Body of pancreas (tissue), 4 donors: ENCODE measurements around the gene TCN1. TPM values are rescaled to one million over a fixed set of nuclear protein-coding genes. Genes with fewer than 3 reads are reported as not detected.
"Not testable (repeated sequence)": the region's sequence is repeated elsewhere in the genome, so short reads cannot be mapped to it uniquely, and the experiment has no call there.

ENCODE experiments used
- ATAC-seq: fragments of 150-250 bp; one replicate; pipeline ENCODE4 v1.9.1; 2016
- DNase-seq, 4 donors: peaks; one replicate each; pipeline ENCODE4 v3.0.0-alpha.2; 2019
- H3K27ac ChIP-seq, 4 donors: fragments of 200-600 bp; sonication (generic); 1 replicate in 3 of 4; 2 replicates in 1 of 4; pipeline versions ENCODE4 v1.5.1 to v1.6.1; 2016 to 2019; ENCODE audit warnings: mild to moderate bottlenecking in 1 of 4, mixed read lengths in 1 of 4, moderate library complexity in 1 of 4
- H3K27me3 ChIP-seq, 2 donors: fragments of 200-600 bp; sonication (generic); one replicate each; pipeline ENCODE4 v1.6.0; 2016; ENCODE audit warnings: mild to moderate bottlenecking in 1 of 2
- H3K36me3 ChIP-seq, 2 donors: fragments of 200-600 bp; sonication (generic); replicated peaks in 1 of 2; 2 replicates each; pipeline ENCODE4 v1.5.1; 2016; ENCODE audit warnings: low read depth in 2 of 2; ENCODE audit not compliant: insufficient read depth in 1 of 2
- H3K4me1 ChIP-seq: fragments of 200-600 bp; sonication (generic); one replicate; pipeline ENCODE4 v1.6.0; 2016
- H3K4me3 ChIP-seq, 2 donors: fragments of 200-600 bp; sonication (generic); 1 replicate in 1 of 2; 2 replicates in 1 of 2; pipeline ENCODE4 v1.5.1; 2016 to 2019
- H3K9me3 ChIP-seq, 3 donors: fragments of 200-600 bp; sonication (generic); 1 replicate in 2 of 3; 2 replicates in 1 of 3; pipeline ENCODE4 v1.5.1; 2016
- POLR2A ChIP-seq, 3 donors: fragments of 450-650 bp; IDR thresholded peaks; one replicate each; pipeline ENCODE4 v1.6.1; 2016; ENCODE audit warnings: antibody characterized with exemption in 3 of 3, mild to moderate bottlenecking in 2 of 3
- WGBS, 2 donors: methylation state at CpG; one replicate each; pipeline ENCODE4 v1.1.5; 2017; 5-methylcytosine and 5-hydroxymethylcytosine counted together
- intact Hi-C: fragments of 100-400 bp; cut with DNase I; formaldehyde crosslinking; loops from one replicate; pipeline ENCODE4 v1.15.1; 2023
- total RNA-seq, 2 donors: library from RNA; depleted of rRNA; stranded (reverse); fragments of >200 nt; gene quantifications; one replicate each; pipeline ENCODE4 v1.1.0, GENCODE V29; 2016
- TF ChIP-seq, protein P1 (sequence below), 7 experiments: fragments of 450-650 bp in 4 of 7; fragments of 200-600 bp in 3 of 7; sonication (generic) in 3 of 7; IDR thresholded peaks; one replicate each; pipeline ENCODE4 v1.5.1; 2016 to 2019; ENCODE audit warnings: antibody characterized with exemption in 7 of 7

Gene TCN1
- 1 to 10 TPM in 1 of 2 donors, not detected in 1; 1.3 TPM for total RNA-seq

- Histone ChIP-seq H3K27ac (peak within 1 kb of the TSS in 3 of 4 donors; percentile 9 to 58 (median 46)), H3K27me3 (no peaks in the 10 kb centered on the region), H3K36me3 (no peaks in the 10 kb centered on the region), H3K4me3 (no peak within 1 kb of the TSS), H3K4me1 (no peaks in the 10 kb centered on the region), H3K9me3 (no peaks in the 10 kb centered on the region)
- WGBS, 2 donors, result 35 to 49% methylated on average over 3 of the region's 3 CpGs
- ATAC-seq, result peak; percentile 33
- no peak for TF ChIP-seq POLR2A (IDR thresholded peaks at IDR 0.05)
- TF ChIP-seq, protein P1, sequence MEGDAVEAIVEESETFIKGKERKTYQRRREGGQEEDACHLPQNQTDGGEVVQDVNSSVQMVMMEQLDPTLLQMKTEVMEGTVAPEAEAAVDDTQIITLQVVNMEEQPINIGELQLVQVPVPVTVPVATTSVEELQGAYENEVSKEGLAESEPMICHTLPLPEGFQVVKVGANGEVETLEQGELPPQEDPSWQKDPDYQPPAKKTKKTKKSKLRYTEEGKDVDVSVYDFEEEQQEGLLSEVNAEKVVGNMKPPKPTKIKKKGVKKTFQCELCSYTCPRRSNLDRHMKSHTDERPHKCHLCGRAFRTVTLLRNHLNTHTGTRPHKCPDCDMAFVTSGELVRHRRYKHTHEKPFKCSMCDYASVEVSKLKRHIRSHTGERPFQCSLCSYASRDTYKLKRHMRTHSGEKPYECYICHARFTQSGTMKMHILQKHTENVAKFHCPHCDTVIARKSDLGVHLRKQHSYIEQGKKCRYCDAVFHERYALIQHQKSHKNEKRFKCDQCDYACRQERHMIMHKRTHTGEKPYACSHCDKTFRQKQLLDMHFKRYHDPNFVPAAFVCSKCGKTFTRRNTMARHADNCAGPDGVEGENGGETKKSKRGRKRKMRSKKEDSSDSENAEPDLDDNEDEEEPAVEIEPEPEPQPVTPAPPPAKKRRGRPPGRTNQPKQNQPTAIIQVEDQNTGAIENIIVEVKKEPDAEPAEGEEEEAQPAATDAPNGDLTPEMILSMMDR (IDR thresholded peaks at IDR 0.05), result no peak
- peak in 1 of 4 donors; percentile 37 for DNase-seq
- intact Hi-C loops, result no loop called here
Observed at GRCh38 chr11:59866397-59866796, at the start of gene TCN1. TSS of gene TCN1 (minus strand) at chr11:59866487. CDS start at chr11:59866470, 17 bp downstream.

DNA sequence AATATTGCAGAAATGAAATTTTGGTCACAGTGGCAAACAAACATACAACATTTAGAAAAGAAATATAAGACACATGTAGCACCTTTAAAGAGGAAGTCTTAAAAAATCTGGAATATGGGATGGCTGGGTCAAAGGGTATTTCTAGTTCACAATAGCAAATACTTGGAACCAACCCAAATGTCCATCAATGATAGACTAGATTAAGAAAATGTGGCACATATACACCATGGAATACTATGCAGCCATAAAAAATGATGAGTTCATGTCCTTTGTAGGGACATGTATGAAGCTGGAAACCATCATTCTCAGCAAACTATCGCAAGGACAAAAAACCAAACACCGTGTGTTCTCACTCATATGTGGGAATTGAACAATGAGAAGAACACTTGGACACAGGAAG, 37.3 kb upstream of the TCN1 start:
- H3K4me1 ChIP-seq, H3K4me3 ChIP-seq, H3K36me3 ChIP-seq, intact Hi-C loops, ATAC-seq, H3K27me3 ChIP-seq, H3K27ac ChIP-seq, H3K9me3 ChIP-seq, DNase-seq: not testable (repeated sequence)
- WGBS, 2 donors, result 89 to 92% methylated on average over 2 of the region's 2 CpGs

- TF ChIP-seq, protein P1 (IDR thresholded peaks at IDR 0.05), result no peak
- TF ChIP-seq POLR2A (IDR thresholded peaks at IDR 0.05), result no peak
- Histone ChIP-seq H3K4me1 (no peaks in the 10 kb centered on the region), H3K27me3 (no peaks in the 10 kb centered on the region), H3K4me3 (no peak overlapping the region), H3K27ac (peak overlapping the region in 1 of 4 donors; percentile 3), H3K36me3 (no peaks in the 10 kb centered on the region), H3K9me3 (no peaks in the 10 kb centered on the region)
- no peak for DNase-seq
- ATAC-seq, result no peak
- intact Hi-C loops, result no loop called here
- WGBS, 2 donors, result 52 to 56% methylated on average over 1 of the region's 1 CpG
Observed at GRCh38 chr11:59901306-59901705, 35.0 kb upstream of the TCN1 start.

DNA sequence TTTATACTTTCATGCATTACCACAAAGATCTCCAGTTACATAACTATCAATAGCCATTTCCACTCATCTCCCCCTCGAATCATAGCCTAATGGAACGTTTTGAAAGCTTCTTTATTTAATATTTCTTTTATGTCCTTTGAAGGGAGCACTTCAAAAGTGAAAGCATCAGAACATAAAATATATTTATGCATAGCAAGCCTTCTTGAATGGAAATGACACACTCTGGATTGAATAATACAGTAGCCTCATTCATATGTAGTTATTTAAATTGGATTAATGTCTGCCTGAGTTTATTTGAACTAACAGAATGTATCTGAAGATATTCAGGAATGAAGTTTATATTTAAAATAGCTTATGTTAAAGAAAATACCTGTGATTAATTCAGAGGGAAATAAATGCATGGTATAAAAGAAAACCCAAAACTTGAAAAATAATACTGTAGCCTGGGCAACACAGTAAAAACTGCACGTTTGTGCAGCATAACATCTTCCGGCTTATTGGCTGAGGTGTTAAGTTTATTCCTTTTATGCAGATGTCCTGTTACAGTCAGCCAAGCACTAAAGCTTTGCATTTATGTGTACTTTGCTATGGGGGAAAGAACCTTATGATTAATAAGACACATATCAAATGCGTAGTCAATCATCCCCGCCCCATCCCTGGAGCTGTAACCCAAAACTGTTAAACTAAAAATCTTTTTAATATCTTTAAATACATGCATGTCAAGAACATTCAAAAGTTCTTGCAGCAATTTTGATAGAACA, 34.3 kb upstream of the TCN1 start:
- WGBS, 2 donors, result 72 to 77% methylated on average over 6 of the region's 6 CpGs
- DNase-seq, result no peak
- ATAC-seq, result no peak
- TF ChIP-seq, protein P1 (IDR thresholded peaks at IDR 0.05), result no peak
- no peak for TF ChIP-seq POLR2A (IDR thresholded peaks at IDR 0.05)
- H3K9me3 ChIP-seq, result no peaks in the 10 kb centered on the region
- no peaks in the 10 kb centered on the region for H3K27me3 ChIP-seq
- intact Hi-C loops, result no loop called here
- no peaks in the 10 kb centered on the region for H3K4me1 ChIP-seq
- no peak overlapping the region for H3K27ac ChIP-seq
- no peaks in the 10 kb centered on the region for H3K36me3 ChIP-seq
- no peak overlapping the region for H3K4me3 ChIP-seq

GRCh38 chr11:59899532-59899931, 33.2 kb upstream of the TCN1 start:
- Histone ChIP-seq H3K4me1 (no peaks in the 10 kb centered on the region), H3K36me3 (no peaks in the 10 kb centered on the region), H3K4me3 (no peak overlapping the region), H3K27me3 (no peaks in the 10 kb centered on the region), H3K27ac (no peak overlapping the region), H3K9me3 (no peaks in the 10 kb centered on the region)
- intact Hi-C loops, result no loop called here
- TF ChIP-seq, protein P1 (IDR thresholded peaks at IDR 0.05), result no peak
- TF ChIP-seq POLR2A (IDR thresholded peaks at IDR 0.05), result no peak
- ATAC-seq (no peak), DNase-seq (no peak)
- 77 to 88% methylated on average over 11 of the region's 11 CpGs for WGBS, 2 donors
